Left lung (tissue), 10 donors: ENCODE results near the gene ZNF768. TPM values are rescaled to one million over a fixed set of nuclear protein-coding genes. Genes with fewer than 3 reads are reported as not detected.

Source experiments
- ATAC-seq: fragments of 200-7000 bp; cut with Tn5 transposase; one replicate; pipeline ENCODE4 v1.9.1; 2020; ENCODE audit warnings: moderate library complexity
- DNase-seq, 4 donors: peaks; one replicate each; pipeline ENCODE4 v3.0.0-alpha.2; 2013 to 2020
- H3K27ac ChIP-seq, 2 donors: fragments of 200-600 bp; sonication (generic) in 1 of 2; one replicate each; pipeline versions ENCODE4 v1.5.0 to v1.8.0; 2020 to 2021
- H3K27me3 ChIP-seq, 2 donors: fragments of 200-600 bp; sonication (generic) in 1 of 2; one replicate each; pipeline versions ENCODE4 v1.5.0 to v1.8.0; 2020 to 2021
- H3K36me3 ChIP-seq, 2 donors: fragments of 200-600 bp; sonication (generic) in 1 of 2; one replicate each; pipeline versions ENCODE4 v1.5.0 to v1.8.0; 2020 to 2021
- H3K4me1 ChIP-seq, 2 donors: fragments of 200-600 bp; one replicate each; pipeline ENCODE4 v1.8.0; 2021
- H3K4me3 ChIP-seq, 2 donors: fragments of 200-600 bp; sonication (generic) in 1 of 2; one replicate each; pipeline versions ENCODE4 v1.5.0 to v1.8.0; 2020 to 2021; ENCODE audit warnings: mild to moderate bottlenecking in 1 of 2
- H3K9me3 ChIP-seq, 2 donors: fragments of 200-600 bp; sonication (generic) in 1 of 2; one replicate each; pipeline versions ENCODE4 v1.5.0 to v1.8.0; 2020 to 2021
- CTCF ChIP-seq, 2 donors: fragments of 200-600 bp; sonication (generic) in 1 of 2; IDR thresholded peaks; one replicate each; pipeline versions ENCODE4 v1.5.0 to v1.8.0; 2021; ENCODE audit warnings: antibody characterized with exemption in 2 of 2
- intact Hi-C, 2 donors: fragments of 100-400 bp; cut with DNase I; formaldehyde crosslinking; loops; one replicate each; pipeline versions ENCODE4 v1.11.2 to v1.14.2; 2022
- polyA plus RNA-seq, 6 donors: library from polyadenylated mRNA; unstranded; fragments of 120-200 nt; gene quantifications; one replicate each; pipeline ENCODE4 v1.2.1, GENCODE V29; 2013; ENCODE audit not compliant: insufficient read length in 6 of 6
- total RNA-seq, 2 donors: library from RNA; stranded (reverse); fragmentation: NEBNext Ultra II Directional; extraction: Animal tissue kit (Norgen Biotek cat#: 25700); gene quantifications; one replicate each; pipeline ENCODE4 v1.2.1, GENCODE V29; 2021
- donor health status: DM: no; HTN: yes; CAD: no.
- donor health status: DM: no; HTN: no; CAD: no.

Gene ZNF768
- total and polyA plus RNA-seq, 8 donors: 26.1 to 42.2 (median 33.8) TPM

- intact Hi-C loops: no loop called here
- peaks cover 1 to 46% of the 10 kb centered on the region in 2 donors for H3K4me1 ChIP-seq
- no peak overlapping the region for H3K4me3 ChIP-seq
- no peak for ATAC-seq
- no peak for TF ChIP-seq CTCF (IDR thresholded peaks at IDR 0.05)
- DNase-seq: peak in 1 of 4 donors; percentile 23
- no peaks in the 10 kb centered on the region for H3K36me3 ChIP-seq
- peak overlapping the region in 1 of 2 donors; percentile 39 for H3K27ac ChIP-seq
- no peaks in the 10 kb centered on the region for H3K27me3 ChIP-seq
- H3K9me3 ChIP-seq: no peaks in the 10 kb centered on the region
Observed at GRCh38 chr16:30567160-30567990, 41.0 kb upstream of the ZNF768 start.

DNA sequence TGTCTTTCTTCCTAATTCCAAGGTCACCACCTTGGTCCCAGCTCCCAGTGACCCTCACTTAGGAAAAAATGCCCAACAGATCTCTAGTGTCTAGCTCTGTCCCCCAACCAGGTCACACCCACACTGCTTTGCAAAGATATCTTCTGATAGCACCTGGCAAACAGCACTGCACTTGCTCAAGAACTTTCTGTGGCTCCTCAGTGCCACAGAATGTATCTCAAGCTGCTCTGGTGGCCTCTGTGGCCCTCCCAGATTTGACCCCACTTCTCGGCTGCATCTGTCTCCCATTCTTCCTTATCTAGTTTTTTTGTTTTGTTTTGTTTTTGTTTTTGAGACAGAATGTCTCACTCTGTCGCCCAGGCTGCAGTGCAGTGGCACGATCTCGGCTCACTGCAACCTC, 40.2 kb upstream of the ZNF768 start:
- Histone ChIP-seq H3K4me1 (peaks cover 0 to 48% of the 10 kb centered on the region in 2 donors), H3K9me3 (no peaks in the 10 kb centered on the region), H3K27me3 (no peaks in the 10 kb centered on the region), H3K36me3 (no peaks in the 10 kb centered on the region), H3K27ac (no peak overlapping the region), H3K4me3 (no peak overlapping the region)
- DNase-seq (no peak), ATAC-seq (no peak)
- TF ChIP-seq CTCF (IDR thresholded peaks at IDR 0.05): no peak
- intact Hi-C loops: no loop called here

- ATAC-seq (no peak), DNase-seq (peak in 1 of 4 donors; percentile 18)
- H3K4me1 ChIP-seq: peaks cover 0 to 50% of the 10 kb centered on the region in 2 donors
- no peak for TF ChIP-seq CTCF (IDR thresholded peaks at IDR 0.05)
- no peaks in the 10 kb centered on the region for H3K27me3 ChIP-seq
- H3K27ac ChIP-seq: no peak overlapping the region
- no peaks in the 10 kb centered on the region for H3K36me3 ChIP-seq
- intact Hi-C loops: no loop called here
- H3K9me3 ChIP-seq: no peaks in the 10 kb centered on the region
- no peak overlapping the region for H3K4me3 ChIP-seq
Observed at GRCh38 chr16:30565984-30566383, 39.6 kb upstream of the ZNF768 start.

DNA sequence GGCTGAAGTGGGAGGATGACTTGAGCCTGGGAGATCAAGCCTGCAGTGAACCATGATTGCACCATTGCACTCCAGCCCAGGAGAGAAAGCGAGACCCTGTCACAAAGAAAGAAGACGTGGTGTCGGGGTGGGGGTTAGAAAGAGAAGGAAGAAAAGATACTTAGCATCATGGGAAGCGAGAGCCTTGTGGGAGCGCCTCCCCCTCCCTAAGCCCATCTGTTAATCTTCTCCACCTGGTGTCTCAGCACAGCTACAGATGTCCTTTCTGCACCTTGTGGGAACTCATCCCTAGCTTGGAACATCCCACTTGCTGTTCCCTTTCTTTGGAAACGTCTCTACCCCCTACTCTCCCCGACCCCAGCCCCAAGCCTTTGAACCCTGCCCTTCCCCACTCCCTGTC, 39.2 kb upstream of the ZNF768 start:
- TF ChIP-seq CTCF (IDR thresholded peaks at IDR 0.05): no peak
- intact Hi-C loops: no loop called here
- H3K9me3 ChIP-seq: no peaks in the 10 kb centered on the region
- H3K27ac ChIP-seq: no peak overlapping the region
- DNase-seq: peak in 1 of 4 donors; percentile 10
- peaks cover 0 to 50% of the 10 kb centered on the region in 2 donors for H3K4me1 ChIP-seq
- no peak for ATAC-seq
- no peaks in the 10 kb centered on the region for H3K36me3 ChIP-seq
- H3K27me3 ChIP-seq: no peaks in the 10 kb centered on the region
- H3K4me3 ChIP-seq: no peak overlapping the region

DNA sequence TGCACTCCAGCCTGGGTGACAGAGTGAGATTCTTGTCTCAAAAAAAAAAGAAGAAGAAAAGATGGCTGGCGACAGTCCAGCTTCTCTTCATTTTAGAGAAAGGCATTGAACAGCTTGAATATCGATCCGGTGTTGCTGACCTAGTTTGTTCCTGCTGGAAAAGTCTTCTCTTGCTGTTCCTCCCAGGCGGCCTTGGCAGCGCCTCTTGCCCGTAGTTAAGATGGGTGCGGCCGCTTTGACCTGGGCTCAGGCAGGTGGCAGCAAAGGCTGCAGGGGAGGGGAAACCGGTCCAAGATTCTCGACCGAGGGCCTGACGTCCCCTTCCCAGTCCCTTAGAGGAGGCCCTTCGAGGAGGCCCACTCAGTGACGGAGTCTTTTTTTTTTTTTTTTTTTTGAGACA, 35.7 kb upstream of the ZNF768 start:
- peaks cover 0 to 41% of the 10 kb centered on the region in 2 donors for H3K4me1 ChIP-seq
- no peaks in the 10 kb centered on the region for H3K27me3 ChIP-seq
- peak overlapping the region; percentile 66 to 89 for H3K27ac ChIP-seq
- DNase-seq: peak in 1 of 4 donors; percentile 36
- ATAC-seq: no peak
- TF ChIP-seq CTCF (IDR thresholded peaks at IDR 0.05): no peak
- H3K4me3 ChIP-seq: peak overlapping the region in 1 of 2 donors; percentile 54
- no peaks in the 10 kb centered on the region for H3K9me3 ChIP-seq
- no peaks in the 10 kb centered on the region for H3K36me3 ChIP-seq
- intact Hi-C loops: no loop called here
